GM21526 (cell line): Measurements from ENCODE around the gene KRTAP10-2.
"Not testable (repeated sequence)": the region's sequence is repeated elsewhere in the genome, so short reads cannot be mapped to it uniquely, and the experiment has no call there.

Source experiments
- ATAC-seq: cut with Tn5 transposase; IDR thresholded peaks from one replicate; pipeline ENCODE4 v1.9.1; 2021; ENCODE audit warnings: moderate library complexity; ENCODE audit not compliant: unreplicated experiment, low FRiP score

The KRTAP10-2 gene

DNA sequence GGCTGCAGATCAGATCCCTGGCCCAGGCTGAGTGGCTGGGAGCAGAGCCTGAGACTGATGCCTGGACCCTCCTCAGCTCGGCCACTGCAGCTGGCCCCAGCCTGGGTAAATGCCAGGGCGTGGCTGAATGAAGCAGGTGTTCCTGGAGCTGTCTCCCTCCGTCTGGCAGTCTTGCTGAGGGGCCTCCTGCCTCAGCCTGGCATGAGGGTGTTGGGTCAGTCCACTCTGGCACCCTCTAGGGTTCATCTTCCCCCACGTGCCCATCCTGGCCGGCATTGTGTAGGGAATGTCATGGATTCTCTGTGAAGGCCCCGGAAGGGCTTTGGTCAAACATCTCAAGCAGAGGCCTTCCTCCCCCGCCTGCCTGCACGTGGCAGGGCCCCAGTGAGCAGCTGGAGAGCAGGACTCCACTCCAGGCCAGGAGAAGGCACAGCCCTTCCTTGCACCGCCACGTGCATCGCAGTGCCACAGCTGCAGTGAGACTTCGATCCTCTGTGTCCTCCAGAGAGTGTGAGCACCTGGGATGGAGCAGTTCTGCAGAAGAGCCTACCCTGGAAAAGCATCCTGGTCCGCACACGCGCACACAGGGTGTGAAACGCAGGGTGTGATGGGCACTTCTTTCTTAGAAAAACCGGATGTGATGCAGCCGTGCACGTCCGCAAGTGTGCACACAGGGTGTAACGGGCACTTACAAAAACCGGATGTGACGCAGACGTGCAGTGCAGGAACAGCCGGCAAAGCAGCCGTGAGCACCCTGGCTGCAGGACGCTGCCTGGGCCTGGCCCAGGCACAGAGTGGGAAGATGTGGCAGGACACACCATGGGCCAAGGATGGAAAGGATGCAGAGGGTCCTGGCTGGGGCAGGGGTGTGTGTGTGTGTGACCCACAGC, 17.6 kb upstream of the KRTAP10-2 start:
- no peak for ATAC-seq

DNA sequence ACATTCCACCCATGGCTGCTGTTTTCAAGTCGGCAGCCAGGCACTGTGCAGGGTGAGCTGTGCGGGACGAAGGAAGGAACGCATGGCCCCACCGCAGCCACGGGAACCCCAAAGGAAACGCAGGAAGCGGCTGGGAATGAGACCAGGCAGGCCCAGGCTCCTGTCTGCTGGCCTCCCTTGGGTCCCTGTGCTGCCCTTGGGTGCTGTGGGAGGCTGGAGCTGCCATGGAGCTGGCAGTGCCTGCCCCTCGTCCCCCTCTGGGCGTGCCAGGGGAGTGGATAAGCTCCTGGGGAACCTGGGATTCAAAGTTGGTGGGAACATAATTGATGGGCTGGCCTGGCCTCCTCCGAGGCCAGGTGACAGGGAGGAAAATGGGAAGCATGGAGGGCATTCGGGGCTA, 17.0 kb upstream of the KRTAP10-2 start:
- ATAC-seq, result no peak

DNA sequence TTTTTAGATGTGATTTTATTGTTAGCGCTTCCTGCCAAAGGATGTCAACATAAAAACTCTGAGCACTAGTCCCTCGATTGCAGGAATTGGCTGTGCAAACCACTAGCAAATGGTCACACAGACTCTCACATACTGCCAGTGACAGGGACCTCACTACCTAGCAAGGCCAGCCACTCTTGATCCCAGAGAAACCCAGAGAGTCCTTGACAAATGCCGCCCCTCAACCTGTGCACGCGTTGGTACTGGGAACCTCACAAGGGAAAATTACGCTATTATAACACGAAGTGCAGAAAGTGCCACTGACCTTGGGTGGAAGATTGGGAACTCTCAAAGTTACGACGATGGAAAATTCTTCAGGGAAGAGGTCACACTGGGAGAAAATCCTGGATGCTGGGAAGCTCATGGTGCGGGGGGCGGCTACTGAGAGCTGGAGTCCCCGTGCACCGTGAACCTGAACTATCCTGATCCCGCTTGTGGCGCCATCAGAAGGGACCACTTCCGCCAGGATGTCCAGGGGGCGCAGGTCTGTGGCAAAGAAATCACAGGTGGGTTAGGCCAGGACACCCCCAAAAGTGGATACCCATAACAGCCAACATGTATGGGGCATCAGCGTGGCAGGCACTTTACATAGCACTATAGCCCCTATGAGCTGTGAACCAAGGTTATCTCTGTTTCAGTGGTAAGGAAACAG, 16.3 kb upstream of the KRTAP10-2 start:
- ATAC-seq, result no peak

DNA sequence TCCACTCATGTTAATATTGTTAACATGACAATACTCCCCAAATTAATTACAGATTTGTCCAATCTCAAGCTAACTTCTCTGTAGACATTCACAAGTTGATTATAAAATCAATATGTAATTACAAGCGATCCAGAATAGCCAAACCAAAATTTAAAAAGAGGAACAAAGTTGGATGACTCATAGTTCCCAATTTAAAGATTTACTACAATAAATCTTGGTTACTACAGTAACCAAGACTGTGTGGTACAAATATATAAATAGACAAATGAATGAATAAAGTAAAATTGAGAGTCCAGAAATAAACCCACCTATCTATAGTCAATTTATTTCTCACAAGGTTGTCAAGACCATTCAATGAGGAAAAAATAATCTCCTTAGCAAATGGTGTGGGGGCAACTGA, 15.1 kb upstream of the KRTAP10-2 start:
- ATAC-seq, result no peak

DNA sequence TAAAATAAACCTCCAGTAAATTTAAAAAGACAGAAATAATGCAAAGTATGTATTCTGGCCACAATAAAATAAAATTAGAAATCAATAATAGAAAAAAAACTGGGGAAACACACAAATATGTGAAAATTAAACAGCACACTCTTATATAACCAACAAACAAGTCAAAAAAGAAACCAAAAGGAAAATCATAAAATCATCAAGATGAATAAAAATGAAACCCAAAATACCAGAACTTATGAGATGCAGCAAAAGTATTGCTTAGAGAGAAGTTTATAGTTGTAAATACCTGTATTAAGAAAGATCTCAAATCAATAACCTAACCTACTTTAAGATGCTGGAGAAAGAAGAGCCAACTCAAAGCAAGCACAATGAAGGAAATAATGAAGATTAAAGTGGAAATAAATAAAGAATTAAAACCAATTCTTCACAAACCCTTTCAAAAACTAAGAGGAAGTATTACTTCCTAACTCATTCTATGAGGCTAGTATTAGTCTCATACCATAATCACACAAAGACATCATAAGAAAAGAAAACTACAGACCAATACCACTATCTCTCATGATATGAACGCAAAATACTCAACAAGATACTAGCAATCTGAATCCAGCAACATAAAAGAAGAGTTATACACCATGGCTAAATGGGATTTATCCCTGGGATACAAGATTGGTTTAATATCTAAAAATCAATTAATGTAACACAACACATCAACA, 13.7 kb upstream of the KRTAP10-2 start:
- ATAC-seq, result no peak

DNA sequence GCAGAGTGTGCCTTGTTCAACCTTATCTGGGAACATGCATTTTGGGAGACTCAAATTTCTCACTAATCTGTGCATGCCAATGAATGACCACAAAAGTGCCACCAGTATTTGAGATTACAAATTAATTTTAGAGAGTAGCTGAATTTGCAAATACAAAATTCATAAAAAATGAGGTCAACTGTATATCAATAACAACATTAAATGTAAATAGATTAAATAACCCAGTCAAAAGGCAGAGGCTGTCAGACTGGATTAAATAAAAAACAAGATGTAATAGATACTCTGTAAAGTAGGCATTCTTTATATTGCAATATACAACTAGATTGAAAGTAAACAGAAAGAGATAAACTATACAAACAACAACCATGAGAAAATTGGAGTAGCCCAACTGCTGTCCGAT, 12.8 kb upstream of the KRTAP10-2 start:
- ATAC-seq, result no peak

DNA sequence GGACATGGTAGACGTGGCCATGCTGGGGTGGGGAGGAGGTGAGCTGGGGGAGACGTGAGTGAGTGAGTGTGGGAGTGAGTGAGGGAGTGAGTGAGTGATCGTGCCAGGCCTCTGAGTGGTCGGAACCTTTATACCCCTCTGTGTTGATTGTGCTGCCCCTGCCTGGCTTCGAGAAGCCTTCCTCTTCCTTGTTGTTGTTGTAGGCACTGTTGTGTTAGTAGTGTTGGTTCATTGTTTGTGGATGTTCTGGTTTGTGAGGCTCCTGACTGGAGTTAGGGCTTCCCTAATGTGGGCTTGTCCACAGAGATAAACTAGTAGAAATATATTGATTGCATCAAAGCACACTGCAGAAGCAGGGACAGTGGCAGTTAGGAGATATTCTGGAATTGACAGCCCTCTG, 7.4 kb upstream of the KRTAP10-2 start, which contains the start of gene KRTAP10-3:
KRTAP10-3 (minus strand) TSS at position 101 of the 400 bp plus-strand sequence; CDS start at position 21, 80 bp downstream.
- no peak for ATAC-seq

DNA sequence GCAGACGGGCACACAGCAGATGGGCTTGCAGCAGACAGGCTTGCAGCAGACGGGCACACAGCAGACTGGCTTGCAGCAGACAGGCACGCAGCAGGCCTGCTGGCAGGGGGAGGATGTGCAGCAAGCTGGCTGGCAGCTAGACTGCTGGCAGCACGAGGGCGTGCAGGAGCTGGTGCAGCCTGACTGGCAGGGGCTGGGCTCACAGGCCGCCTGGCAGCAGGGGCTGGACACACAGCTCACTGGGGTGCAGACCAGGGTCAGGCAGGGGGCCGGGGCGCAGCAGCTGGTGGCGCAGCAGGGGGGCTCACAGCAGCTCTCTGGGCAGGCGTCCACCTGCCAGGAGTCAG, 7.0 kb upstream of the KRTAP10-2 start:
- ATAC-seq, result not testable (repeated sequence)

DNA sequence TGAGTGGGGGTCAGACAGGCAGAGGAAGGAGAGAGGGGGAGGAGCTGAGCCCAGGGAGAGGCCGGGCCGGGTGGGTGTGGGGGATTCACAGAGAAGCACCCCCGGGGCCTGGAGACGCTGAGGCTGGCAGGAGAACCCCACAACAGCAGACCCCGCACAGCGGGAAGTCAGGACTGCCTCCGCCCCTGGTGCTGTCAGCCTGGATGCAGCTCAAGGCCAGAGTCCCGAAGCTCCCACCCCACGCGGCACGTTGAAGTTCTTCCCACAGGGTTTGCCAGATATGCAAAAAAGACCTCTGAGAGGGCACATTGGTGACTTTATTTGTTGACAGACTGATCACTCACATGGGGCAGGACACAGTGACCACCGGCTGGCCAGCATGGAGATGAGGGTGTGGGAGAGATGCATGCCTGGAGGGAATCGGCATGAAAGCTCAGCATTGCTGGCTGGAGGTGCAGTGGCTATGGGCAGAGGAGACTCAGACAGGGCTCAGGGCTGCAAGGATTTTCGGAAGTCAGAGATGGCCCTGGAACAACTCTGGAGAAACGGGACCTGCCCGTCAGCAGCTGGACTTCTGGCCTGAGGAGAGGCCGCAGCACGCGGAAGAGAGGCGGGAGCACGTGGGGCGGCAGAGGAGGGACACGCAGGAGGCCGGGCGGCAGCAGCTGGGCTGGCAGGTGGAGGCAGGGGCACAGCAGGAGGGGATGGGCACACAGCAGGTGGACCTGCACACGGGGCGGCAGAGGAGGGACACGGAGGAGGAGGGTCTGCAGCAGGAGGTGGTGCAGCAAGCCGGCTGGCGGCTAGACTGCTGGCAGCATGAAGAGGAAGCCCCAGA, 6.4 kb upstream of the KRTAP10-2 start:
- ATAC-seq, result no peak

DNA sequence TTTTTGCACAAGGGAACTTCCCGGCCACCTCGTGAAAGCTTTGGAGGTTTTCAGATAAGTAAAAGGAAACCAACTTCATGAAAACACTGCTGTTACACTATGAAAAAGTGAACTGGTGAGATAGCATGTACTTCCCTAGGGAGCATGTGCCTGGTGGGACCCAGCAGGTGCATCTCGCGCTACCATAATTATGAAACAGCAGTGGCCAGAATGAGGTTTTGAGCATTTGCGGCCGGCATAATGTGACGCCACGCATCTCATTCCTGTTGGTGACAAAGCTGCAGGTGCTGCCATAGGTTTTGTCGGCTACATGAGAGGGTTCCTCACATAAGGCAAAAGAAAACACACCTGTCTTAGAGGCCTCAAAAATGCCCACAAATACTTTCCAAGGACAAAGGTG, 5.6 kb upstream of the KRTAP10-2 start:
- no peak for ATAC-seq

DNA sequence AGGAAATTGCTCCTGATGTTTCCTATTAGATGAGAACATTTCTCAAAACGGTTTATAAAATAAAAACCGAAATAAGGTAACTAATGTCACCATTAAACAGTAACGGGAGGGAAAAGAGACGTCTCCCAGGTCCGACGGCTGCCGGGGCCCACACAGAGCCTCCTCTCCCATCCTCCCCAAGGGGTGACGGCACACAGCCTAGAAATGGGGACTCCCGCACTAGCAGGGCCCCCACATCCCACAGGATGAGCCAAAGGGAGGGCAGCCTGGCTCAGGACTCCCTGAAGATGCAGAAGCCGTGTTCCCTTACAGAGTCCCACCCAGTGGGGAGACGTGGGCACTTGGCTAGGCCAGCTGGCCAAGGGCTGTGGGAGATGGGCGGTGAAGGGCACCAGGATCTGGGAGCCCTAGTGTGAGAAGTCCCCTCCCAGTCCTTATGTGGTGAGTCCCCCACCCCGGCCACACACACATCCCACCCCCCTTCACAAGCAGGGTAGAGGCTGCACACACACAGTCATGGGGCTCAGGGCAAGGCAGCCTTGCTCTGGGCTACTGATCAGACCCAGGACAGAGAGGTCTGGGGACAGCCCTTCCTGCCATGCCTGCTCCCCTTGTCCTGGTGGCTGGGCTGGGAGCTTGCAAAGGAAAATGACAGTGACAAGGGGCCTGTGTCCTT, 4.0 kb upstream of the KRTAP10-2 start:
- no peak for ATAC-seq

DNA sequence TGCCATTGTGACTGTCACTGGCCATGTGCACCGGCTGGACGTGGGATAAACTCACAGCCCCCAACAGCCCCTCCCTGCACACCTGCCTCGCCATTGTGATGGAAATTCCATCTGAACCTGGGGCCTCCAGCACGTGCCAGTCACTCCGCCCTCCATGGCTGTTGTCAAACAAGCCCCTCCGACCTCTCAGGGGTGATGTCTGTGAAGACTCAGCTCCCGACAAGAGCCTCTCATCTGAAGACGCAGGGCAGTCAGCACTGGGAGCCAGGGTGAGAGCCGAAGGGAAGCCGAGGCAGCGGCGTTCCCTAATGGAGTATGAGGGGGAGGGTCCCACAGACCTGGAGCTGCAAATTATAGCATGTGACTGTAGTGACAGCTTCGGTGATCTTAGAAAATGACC, 1.4 kb upstream of the KRTAP10-2 start:
- ATAC-seq, result no peak

DNA sequence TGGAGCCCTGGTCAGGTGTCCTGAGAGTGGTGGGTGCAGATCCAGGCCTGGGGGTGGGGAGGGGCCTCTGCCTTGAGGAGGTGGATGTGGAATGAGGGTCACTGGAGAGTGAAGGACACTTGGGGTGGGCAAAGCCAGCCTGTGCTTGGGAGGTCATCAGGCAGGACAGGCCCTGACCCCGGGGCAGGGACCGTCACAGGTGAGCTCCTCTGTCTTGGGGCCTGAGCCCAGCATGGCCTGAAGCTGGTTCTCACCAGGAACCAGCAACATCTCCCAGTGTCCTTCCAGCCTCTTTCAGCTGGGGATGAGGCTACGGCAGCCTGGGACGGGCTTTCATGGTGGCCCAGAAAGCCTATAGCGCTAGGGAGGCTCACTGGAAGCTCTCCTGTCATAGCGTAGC, 831 bp upstream of the KRTAP10-2 start:
- ATAC-seq, result no peak

DNA sequence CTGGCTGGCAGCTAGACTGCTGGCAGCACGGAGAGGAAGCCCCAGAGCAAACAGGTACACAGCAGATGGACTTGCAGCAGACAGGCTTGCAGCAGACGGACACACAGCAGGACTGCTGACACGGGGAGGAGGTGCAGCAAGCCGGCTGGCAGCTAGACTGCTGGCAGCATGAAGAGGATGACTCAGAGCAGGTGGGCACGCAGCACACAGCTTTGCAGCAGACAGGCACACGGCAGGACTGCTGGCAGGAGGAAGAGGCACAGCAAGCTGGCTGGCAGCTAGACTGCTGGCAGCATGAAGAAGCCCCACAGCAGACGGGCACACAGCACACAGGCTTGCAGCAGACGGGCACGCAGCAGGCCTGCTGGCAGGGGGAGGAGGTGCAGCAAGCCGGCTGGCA, 498 bp downstream of the KRTAP10-2 start:
- no peak for ATAC-seq

DNA sequence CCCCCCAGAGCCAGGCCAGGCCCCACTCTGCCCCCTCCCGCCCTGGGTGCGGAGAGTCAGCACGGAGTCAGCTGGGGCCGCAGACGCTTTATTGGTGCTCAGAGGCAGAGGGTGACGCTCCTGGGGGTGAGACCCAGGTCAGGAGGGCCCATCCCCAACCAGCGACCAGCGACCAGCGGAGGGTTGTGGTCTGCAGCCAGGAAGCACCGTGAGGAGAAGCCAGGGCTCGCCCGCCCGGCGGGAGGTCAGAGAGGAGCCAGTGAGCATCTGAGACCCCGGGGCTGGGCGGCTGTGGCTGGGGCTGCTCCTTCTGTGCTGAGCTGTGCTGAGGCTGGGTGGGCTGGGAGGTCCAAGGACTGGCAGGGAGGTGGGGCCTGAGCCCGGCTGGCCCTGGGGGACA, 1.0 kb downstream of the KRTAP10-2 start:
- not testable (repeated sequence) for ATAC-seq

DNA sequence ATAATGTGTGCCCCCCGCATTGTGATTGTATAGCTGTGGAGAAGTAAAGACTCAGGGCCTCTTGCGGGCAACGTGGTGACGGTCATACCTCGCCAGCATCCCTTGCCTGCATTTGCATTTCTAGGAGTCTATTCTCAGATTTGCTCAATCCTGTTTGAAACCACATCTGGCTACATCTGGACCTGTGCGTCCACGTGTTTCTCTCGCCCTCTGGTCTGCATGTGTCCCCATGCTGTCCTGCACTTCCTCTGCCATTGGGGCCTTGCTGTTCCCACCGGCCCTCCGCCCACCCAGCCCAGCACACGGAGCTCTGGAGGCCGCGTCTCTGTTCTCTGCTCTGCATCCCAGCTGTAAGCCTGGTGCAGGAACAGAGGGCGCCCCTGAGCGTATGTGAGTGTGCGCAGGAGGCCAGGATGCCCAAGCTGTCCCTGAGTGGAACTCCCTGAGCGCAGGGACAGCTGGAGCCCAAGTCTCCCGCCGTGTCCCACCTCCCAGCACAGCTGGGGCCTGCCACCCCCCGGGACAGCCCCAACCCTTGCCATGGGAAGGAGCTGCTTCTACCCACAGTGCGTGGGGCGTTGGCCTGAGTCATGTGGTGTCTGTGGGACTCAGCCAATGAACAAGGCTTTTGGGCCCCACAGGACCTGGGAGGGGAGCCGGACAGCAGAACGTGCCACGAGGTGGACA, 1.6 kb downstream of the KRTAP10-2 start:
- no peak for ATAC-seq

DNA sequence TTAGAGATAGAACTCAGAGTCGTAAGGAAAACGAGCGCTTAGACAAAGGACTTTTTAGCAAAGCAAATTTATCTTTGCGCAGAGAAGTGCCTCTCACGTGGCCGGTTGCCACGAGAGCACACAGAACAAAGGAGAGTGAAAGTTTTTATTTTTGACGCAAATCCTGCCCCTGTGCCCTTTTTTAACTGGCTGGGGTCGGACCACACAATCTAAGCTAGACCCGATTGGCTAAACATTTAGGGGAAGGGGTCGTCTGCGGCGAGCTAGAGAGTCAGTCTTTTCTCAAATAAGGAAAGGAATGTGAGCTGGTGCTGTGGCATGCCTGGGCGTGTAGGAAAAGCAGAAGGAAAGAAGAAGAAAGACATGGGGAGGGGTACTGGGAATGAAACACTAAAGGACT, 2.4 kb downstream of the KRTAP10-2 start:
- ATAC-seq, result no peak

DNA sequence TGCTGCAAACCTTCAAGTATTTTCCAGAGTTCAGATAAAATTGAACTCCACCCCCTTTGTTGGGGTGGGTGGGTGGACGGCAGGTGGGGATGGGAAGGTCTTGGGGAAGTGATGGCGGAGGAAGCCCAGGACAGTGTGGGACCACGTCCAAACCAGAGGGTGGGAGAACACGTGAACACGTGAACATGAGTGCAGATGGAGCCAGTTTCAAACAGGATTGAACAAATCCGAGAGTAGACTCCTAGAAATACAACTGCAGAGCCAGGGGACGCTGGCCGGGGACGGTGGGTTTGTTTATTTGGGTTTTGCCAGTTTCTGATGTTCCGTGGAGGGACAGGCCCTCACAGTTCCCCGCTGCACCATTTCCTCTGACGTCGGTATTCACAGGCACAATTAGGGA, 2.9 kb downstream of the KRTAP10-2 start:
- no peak for ATAC-seq

DNA sequence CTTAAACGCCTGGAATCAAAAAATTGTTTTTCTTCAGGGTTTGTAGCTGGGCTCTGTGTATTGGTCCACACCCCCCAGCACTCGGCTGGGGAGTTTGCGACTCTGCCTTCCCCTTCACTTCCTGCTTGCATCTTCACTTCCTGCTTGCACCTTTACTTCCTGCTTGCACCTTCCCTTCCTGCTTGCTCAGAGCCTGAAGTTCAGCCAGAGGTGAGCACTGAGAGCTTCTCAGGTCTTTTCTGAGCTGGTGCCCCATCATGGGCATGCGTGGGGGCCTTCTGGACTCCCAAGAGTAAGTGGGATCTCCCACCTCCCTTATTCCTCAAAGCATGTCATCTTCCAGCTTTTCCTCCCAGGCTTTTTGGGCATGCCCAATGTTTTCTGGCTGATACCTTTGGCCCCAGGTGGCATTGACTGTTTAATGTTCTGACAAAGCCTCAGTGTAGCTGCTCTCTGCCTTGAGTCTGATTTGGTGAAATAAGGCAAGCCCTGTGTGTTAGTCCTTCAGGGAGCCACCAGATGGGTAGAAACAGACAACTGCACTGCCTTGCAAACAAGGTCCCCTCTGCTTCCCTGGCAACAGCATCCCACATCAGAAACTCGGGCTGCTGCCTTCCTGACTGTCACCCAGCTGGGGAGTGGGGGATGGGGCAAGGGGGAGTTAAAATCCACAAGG, 3.5 kb downstream of the KRTAP10-2 start:
- ATAC-seq, result no peak
